T-cell (primary cell): Measurements from ENCODE around the gene FASTK. TPM values are rescaled to one million over a fixed set of nuclear protein-coding genes. Genes with fewer than 3 reads are reported as not detected.

Experiments used
- ATAC-seq, 4 experiments: fragments of 200-7000 bp in 3 of 4; fragments of 150-1000 bp in 1 of 4; cut with Tn5 transposase; replicated peaks in 1 of 4; 1 replicate in 3 of 4; 2 replicates in 1 of 4; pipeline ENCODE4 v1.10.0; 2021; ENCODE audit warnings: moderate library complexity in 3 of 4, mild to moderate bottlenecking in 2 of 4, moderate number of reproducible peaks in 1 of 4
- CTCF ChIA-PET, 2 donors: fragments of 300-600 bp; sonication (Branson Sonifier 250); formaldehyde crosslinking; loops; one replicate each; lab custom pipeline; 2022; ENCODE audit warnings: antibody characterized with exemption in 2 of 2; lab: Charles Lee
- POLR2A ChIA-PET, 2 donors: fragments of 300-600 bp; sonication (Branson Sonifier 250); formaldehyde crosslinking; loops; one replicate each; lab custom pipeline; 2022; ENCODE audit warnings: antibody characterized with exemption in 2 of 2; lab: Charles Lee
- DNase-seq, 35 experiments: peaks; one replicate each; pipeline versions ENCODE4 v3.0.0 to v3.0.0-alpha.2; 2013 to 2023
- H3K27ac ChIP-seq: one replicate; pipeline ENCODE4 v1.5.1; 2013; ENCODE audit warnings: low read length
- H3K27me3 ChIP-seq, 2 experiments: replicated peaks in 1 of 2; 1 replicate in 1 of 2; 2 replicates in 1 of 2; pipeline versions ENCODE4 v1.6.1 to v1.7.0; 2013; ENCODE audit warnings: low read length in 1 of 2, mixed read lengths in 1 of 2; ENCODE audit not compliant: control insufficient read depth in 2 of 2, insufficient read depth in 2 of 2; ENCODE audit errors: extremely low read depth in 1 of 2
- H3K36me3 ChIP-seq, 2 donors: 1 replicate in 1 of 2; 2 replicates in 1 of 2; pipeline versions ENCODE4 v1.6.1 to v1.7.0; 2013; ENCODE audit warnings: low read length in 1 of 2; ENCODE audit not compliant: control insufficient read depth in 2 of 2, insufficient read depth in 1 of 2; ENCODE audit errors: extremely low read depth in 1 of 2
- H3K4me1 ChIP-seq, 2 experiments: 1 replicate in 1 of 2; 2 replicates in 1 of 2; pipeline versions ENCODE4 v1.6.1 to v1.7.0; 2013; ENCODE audit warnings: low read length in 2 of 2, mixed read lengths in 1 of 2; ENCODE audit not compliant: insufficient read depth in 2 of 2, control insufficient read depth in 1 of 2; ENCODE audit errors: extremely low read depth in 1 of 2
- H3K4me3 ChIP-seq, 2 donors: 1 replicate in 1 of 2; 2 replicates in 1 of 2; pipeline versions ENCODE4 v1.5.1 to v1.7.0; 2013; ENCODE audit warnings: mild to moderate bottlenecking in 2 of 2, low read length in 1 of 2, moderate library complexity in 1 of 2; ENCODE audit not compliant: control insufficient read depth in 1 of 2; ENCODE audit errors: extremely low read depth in 1 of 2
- H3K9me3 ChIP-seq: 2 replicates; pipeline ENCODE4 v1.7.0; 2013
- H3K27ac Mint-ChIP-seq, 2 donors: one replicate each; pipeline ENCODE4 v1.8.0; 2020 to 2021; ENCODE audit warnings: mild to moderate bottlenecking in 2 of 2, mixed read lengths in 2 of 2
- H3K27me3 Mint-ChIP-seq, 2 donors: one replicate each; pipeline ENCODE4 v1.8.0; 2021 to 2022; ENCODE audit warnings: mixed read lengths in 2 of 2
- H3K36me3 Mint-ChIP-seq: one replicate; pipeline ENCODE4 v1.8.0; 2021; ENCODE audit warnings: mixed read lengths
- H3K4me1 Mint-ChIP-seq, 3 donors: one replicate each; pipeline ENCODE4 v1.8.0; 2020 to 2022; ENCODE audit warnings: mixed read lengths in 3 of 3, mild to moderate bottlenecking in 1 of 3
- H3K4me3 Mint-ChIP-seq, 3 donors: one replicate each; pipeline ENCODE4 v1.8.0; 2020 to 2022; ENCODE audit warnings: mild to moderate bottlenecking in 3 of 3, mixed read lengths in 3 of 3, moderate library complexity in 3 of 3
- H3K9me3 Mint-ChIP-seq, 3 donors: one replicate each; pipeline ENCODE4 v1.8.0; 2020 to 2022; ENCODE audit warnings: mixed read lengths in 3 of 3
- WGBS: methylation state at CpG from one replicate; pipeline ENCODE4 v1.1.5; 2013; ENCODE audit warnings: missing lambda C conversion rate; ENCODE audit not compliant: insufficient coverage; 5-methylcytosine and 5-hydroxymethylcytosine counted together
- total RNA-seq, 35 experiments: library from RNA in 6 of 35; stranded (reverse) in 6 of 35; fragments of 120-200 nt in 1 of 35; gene quantifications; one replicate each; pipeline versions ENCODE4 v1.2.1 to v1.2.4 and lab custom pipeline; 2013 to 2026

FASTK gene
- total RNA-seq, 5 donors from 2014 or later (not counting 1 experiment from before 2014, with no cell fraction given): 98.8 to 157 (median 151) TPM

DNA sequence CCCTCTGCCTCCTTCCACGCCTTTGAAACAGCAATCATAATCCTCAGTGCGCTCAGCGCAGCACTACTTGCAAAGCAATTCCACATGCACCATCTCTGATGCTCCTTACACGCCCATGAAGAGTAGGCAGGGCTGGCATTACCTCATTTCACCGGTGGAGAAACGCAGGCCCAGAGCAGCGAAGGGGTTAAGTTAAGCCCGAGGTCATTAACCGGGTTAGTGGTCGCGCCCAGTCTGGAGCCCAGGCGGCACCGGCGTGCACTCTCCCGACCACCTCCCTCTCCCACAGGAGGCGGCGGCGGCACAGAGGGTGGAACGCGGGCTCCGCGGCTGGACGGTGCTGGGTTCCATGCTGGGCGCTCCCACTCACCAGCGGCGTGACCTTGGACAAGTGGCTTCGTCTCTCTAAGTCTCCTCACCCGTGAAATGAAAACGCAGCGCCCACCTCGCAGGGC, 515 bp downstream of the FASTK start:
- no peak for DNase-seq
- peaks cover 9% of the 10 kb centered on the region for H3K36me3 Mint-ChIP-seq
- peak in 3 of 4 experiments; percentile 0 to 8 (median 1) for ATAC-seq
- peak overlapping the region; percentile 79 to 85 (median 80) for H3K4me3 Mint-ChIP-seq
- H3K27me3 Mint-ChIP-seq: peaks cover 2 to 4% of the 10 kb centered on the region in 2 donors
- H3K27ac Mint-ChIP-seq: peak overlapping the region; percentile 73 to 82
- POLR2A ChIA-PET: no interaction called here
- H3K9me3 Mint-ChIP-seq: no peaks in the 10 kb centered on the region
- Histone ChIP-seq H3K4me3 (peak overlapping the region; percentile 77 to 90), H3K9me3 (no peaks in the 10 kb centered on the region), H3K36me3 (peaks cover 7 to 16% of the 10 kb centered on the region in 2 donors), H3K27ac (peak overlapping the region; percentile 64), H3K4me1 (peaks cover 15 to 60% of the 10 kb centered on the region in 2 experiments), H3K27me3 (no peaks in the 10 kb centered on the region)
- under 1% methylated on average over 28 of the region's 31 CpGs for WGBS
- H3K4me1 Mint-ChIP-seq: peaks cover 31 to 42% (median 34%) of the 10 kb centered on the region in 3 donors
- CTCF ChIA-PET: interaction anchor here in 1 of 2 donors (1.0 to 1.2 kb wide), 3 partner anchors 21 to 62 kb away, joined by 3 to 6 read pairs (median 5); partner anchors contain the start of genes ABCB8 and SLC4A2

DNA sequence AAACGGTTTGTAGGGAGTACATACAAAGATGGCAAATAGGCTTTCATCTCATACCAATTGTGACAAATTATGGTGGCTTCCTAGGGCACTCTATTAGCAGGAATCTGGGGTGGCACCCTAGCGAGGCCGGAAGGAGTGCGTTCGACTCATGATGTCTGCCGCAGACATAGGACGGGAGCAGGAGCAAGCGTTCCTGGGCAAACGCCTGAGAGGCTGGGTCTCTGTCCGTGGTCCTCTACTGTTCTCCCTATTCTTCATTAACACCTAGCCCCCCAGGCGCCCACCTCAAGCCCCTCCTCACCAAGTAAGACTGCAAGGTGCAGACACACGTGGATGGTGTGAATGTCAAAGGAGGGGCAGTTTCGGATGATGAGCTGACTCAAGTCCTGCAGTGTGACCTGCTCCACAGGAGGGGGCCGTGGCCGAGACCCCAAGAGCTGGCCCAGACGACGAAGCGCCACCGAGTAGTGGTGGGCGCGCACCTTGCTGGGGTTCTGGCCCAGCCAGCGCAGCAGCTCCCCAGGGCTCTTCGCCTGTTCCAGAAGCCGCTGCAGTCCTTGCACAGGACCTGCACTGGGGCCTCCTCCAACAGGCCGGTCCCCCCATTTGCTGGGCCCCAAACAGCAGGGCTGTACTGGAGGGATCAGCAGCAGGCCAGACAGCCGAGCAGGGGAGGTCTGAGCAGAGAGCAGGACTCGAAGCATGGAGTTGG, 1.3 kb downstream of the FASTK start:
- Histone ChIP-seq H3K27ac (peak overlapping the region; percentile 64), H3K36me3 (peaks cover 14 to 22% of the 10 kb centered on the region in 2 donors), H3K4me3 (peak overlapping the region; percentile 77 to 90), H3K27me3 (no peaks in the 10 kb centered on the region), H3K4me1 (peaks cover 15 to 54% of the 10 kb centered on the region in 2 experiments), H3K9me3 (no peaks in the 10 kb centered on the region)
- DNase-seq (no peak), ATAC-seq (no peak)
- CTCF ChIA-PET: no interaction called here
- H3K27me3 Mint-ChIP-seq: no peaks in the 10 kb centered on the region
- WGBS: 97% methylated on average over 21 of the region's 27 CpGs
- peak overlapping the region in 1 of 2 donors; percentile 82 for H3K27ac Mint-ChIP-seq
- peaks cover 26 to 37% (median 27%) of the 10 kb centered on the region in 3 donors for H3K4me1 Mint-ChIP-seq
- H3K4me3 Mint-ChIP-seq: peak overlapping the region; percentile 79 to 85 (median 80)
- H3K36me3 Mint-ChIP-seq: peaks cover 13% of the 10 kb centered on the region
- POLR2A ChIA-PET: no interaction called here
- H3K9me3 Mint-ChIP-seq: no peaks in the 10 kb centered on the region

DNA sequence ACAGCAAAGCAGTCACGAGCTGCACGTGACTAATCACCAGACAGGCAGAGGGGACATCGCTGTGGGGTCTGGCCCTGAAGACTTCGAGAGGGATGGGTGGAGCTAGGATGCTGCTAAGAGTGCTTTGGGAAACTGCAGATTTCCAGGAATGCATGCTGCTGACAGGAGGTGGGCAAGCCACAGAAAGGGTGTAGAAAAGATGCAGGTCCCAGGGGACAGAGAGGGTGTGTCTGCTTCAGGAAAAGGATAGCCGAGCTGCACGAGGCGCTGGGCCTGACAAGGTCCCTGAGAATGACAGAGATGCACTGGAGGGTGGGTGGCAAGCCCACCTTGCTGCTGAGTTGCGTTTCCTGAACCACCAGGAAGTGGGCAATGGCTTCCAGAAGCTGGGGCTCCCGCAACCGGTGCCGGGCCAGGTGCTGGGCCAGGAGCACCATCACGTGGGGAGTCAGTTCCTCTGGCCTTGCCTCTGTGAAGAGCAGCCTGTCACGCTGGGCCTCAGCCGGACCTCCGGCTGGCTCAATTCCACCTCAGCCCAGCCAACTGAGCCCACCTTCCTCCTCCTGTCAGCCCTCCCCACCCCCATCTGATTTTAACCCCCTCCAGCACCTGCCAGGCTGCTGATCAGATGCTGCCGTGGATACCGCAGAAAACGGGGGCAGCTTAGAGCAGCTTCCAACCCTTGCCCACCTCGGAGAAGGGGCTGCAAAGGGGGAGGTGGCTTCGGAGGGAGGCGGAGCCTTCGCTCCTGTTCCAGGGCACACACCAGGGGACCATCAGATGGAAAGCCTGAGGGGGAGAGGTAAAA, 2.2 kb downstream of the FASTK start:
- Mint-ChIP-seq H3K4me3 (peak overlapping the region; percentile 79 to 85 (median 80)), H3K4me1 (peaks cover 18 to 34% (median 25%) of the 10 kb centered on the region in 3 donors), H3K36me3 (peaks cover 13% of the 10 kb centered on the region), H3K27me3 (no peaks in the 10 kb centered on the region), H3K9me3 (no peaks in the 10 kb centered on the region), H3K27ac (peak overlapping the region; percentile 2 to 71)
- Histone ChIP-seq H3K9me3 (no peaks in the 10 kb centered on the region), H3K4me3 (no peak overlapping the region), H3K36me3 (peaks cover 20 to 32% of the 10 kb centered on the region in 2 donors), H3K27ac (no peak overlapping the region), H3K27me3 (no peaks in the 10 kb centered on the region), H3K4me1 (peaks cover 11 to 44% of the 10 kb centered on the region in 2 experiments)
- POLR2A ChIA-PET: interaction anchor here in 1 of 2 donors (0.6 kb wide), 1 partner anchor 22 kb away, joined by 4 read pairs; no protein-coding TSS in a partner anchor
- DNase-seq (no peak), ATAC-seq (no peak)
- WGBS: 78% methylated on average over 22 of the region's 22 CpGs
- CTCF ChIA-PET: interaction anchor here in 1 of 2 donors (0.6 kb wide), 1 partner anchor 100 kb away, joined by 5 read pairs; no protein-coding TSS in a partner anchor

GRCh38 chr7:151077705-151078232, 2.8 kb downstream of the FASTK start:
- peaks cover 20 to 35% of the 10 kb centered on the region in 2 donors for H3K36me3 ChIP-seq
- peak overlapping the region in 1 of 2 donors; percentile 71 for H3K27ac Mint-ChIP-seq
- 91% methylated on average over 9 of the region's 10 CpGs for WGBS
- ATAC-seq (no peak), DNase-seq (no peak)
- H3K9me3 Mint-ChIP-seq: no peaks in the 10 kb centered on the region
- ChIA-PET POLR2A (interaction anchor here (0.6 kb wide), 2 partner anchors 22 to 1482 kb away, joined by 3 to 4 read pairs; no protein-coding TSS in a partner anchor), CTCF (no interaction called here)
- H3K4me3 ChIP-seq: no peak overlapping the region
- H3K4me3 Mint-ChIP-seq: peak overlapping the region; percentile 50 to 59 (median 58)
- H3K27me3 ChIP-seq: no peaks in the 10 kb centered on the region
- no peaks in the 10 kb centered on the region for H3K9me3 ChIP-seq
- peaks cover 11 to 43% of the 10 kb centered on the region in 2 experiments for H3K4me1 ChIP-seq
- no peaks in the 10 kb centered on the region for H3K27me3 Mint-ChIP-seq
- peaks cover 15 to 31% (median 23%) of the 10 kb centered on the region in 3 donors for H3K4me1 Mint-ChIP-seq
- H3K27ac ChIP-seq: no peak overlapping the region
- H3K36me3 Mint-ChIP-seq: peaks cover 13% of the 10 kb centered on the region

DNA sequence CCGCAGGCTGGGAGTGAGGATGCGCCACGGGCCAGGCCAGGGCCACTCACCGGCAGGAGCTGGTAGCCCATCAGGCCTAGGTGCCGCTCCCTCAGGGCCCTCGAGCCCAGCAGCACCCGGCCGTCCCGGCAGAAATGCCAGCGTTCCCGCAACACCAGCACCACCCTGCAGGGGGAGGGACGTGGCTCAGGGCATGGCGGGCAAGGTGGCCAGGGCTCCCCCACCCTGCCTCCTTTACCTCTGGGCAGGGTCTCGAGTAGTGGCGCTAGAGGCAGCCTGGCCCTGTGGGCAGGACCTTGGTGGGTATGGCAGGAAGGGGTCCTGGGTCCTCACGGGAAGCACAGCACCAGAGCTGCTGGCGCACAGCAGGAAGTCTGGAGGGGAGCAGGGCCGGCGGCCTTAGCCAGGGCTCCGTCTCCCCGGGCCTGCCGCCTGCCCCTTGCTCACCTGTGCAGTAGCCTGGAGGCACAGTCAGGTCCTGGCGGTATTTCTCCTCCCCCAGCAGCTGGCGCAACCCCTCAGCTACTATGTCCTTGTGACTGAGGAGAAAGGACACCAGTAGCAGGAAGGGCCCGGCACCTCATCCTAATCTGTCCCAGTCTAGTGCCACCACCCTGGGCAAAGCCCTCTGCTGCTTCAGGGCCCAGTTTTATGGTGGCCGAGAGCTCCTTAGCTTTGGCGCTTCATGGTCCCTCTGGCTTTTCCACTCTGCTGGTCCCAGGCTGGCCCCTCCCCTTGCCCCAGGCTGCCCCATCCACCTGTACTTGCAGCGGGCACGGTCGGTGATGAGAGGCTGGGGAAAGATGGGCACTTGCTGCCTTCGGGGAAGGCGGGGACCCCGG, 3.5 kb downstream of the FASTK start:
- H3K36me3 Mint-ChIP-seq: peaks cover 13% of the 10 kb centered on the region
- H3K4me1 ChIP-seq: peaks cover 7 to 36% of the 10 kb centered on the region in 2 experiments
- H3K27me3 ChIP-seq: no peaks in the 10 kb centered on the region
- no peak overlapping the region for H3K27ac Mint-ChIP-seq
- ChIA-PET POLR2A (interaction anchor here (0.6 kb wide), 2 partner anchors 21 to 1483 kb away, joined by 3 to 4 read pairs; no protein-coding TSS in a partner anchor), CTCF (no interaction called here)
- WGBS: 86% methylated on average over 20 of the region's 33 CpGs
- peaks cover 11 to 25% (median 20%) of the 10 kb centered on the region in 3 donors for H3K4me1 Mint-ChIP-seq
- H3K36me3 ChIP-seq: peaks cover 24 to 36% of the 10 kb centered on the region in 2 donors
- ATAC-seq (no peak), DNase-seq (no peak)
- no peaks in the 10 kb centered on the region for H3K9me3 Mint-ChIP-seq
- H3K27me3 Mint-ChIP-seq: no peaks in the 10 kb centered on the region
- H3K4me3 Mint-ChIP-seq: no peak overlapping the region
- no peak overlapping the region for H3K4me3 ChIP-seq
- no peaks in the 10 kb centered on the region for H3K9me3 ChIP-seq
- no peak overlapping the region for H3K27ac ChIP-seq
